WERI-Rb-1 (cell line): ENCODE data around the gene TERF2IP.

Source experiments
- DNase-seq: peaks from one replicate; pipeline ENCODE4 v3.0.0-alpha.2; 2020
- H3K27ac ChIP-seq: fragments of 250-450 bp; sonication (Bioruptor Pico); 2 replicates; pipeline ENCODE4 v1.5.1; 2020; ENCODE audit warnings: mild to moderate bottlenecking, moderate library complexity
- H3K27me3 ChIP-seq: fragments of 250-450 bp; sonication (Bioruptor Pico); 2 replicates; pipeline ENCODE4 v1.5.1; 2021; ENCODE audit warnings: mild to moderate bottlenecking, low read depth, moderate library complexity; ENCODE audit not compliant: insufficient read depth, severe bottlenecking
- H3K36me3 ChIP-seq: fragments of 250-450 bp; sonication (Bioruptor Pico); 2 replicates; pipeline ENCODE4 v1.5.1; 2020; ENCODE audit warnings: mild to moderate bottlenecking, moderate library complexity
- H3K4me3 ChIP-seq: 2 replicates; pipeline ENCODE4 v1.5.1; 2011; ENCODE audit warnings: low read depth, mild to moderate bottlenecking, control low read depth, low read length
- H3K9me3 ChIP-seq: fragments of 250-450 bp; sonication (Bioruptor Pico); 2 replicates; pipeline ENCODE4 v1.5.1; 2021; ENCODE audit warnings: mild to moderate bottlenecking, moderate library complexity; ENCODE audit not compliant: severe bottlenecking
- CTCF ChIP-seq: IDR thresholded peaks from 2 replicates; pipeline ENCODE4 v1.5.1; 2011; ENCODE audit warnings: low read depth, mild to moderate bottlenecking, control low read depth, inconsistent platforms, low read length

Gene TERF2IP

GRCh38 chr16:75647112-75647491 lies 471 bp upstream of the TERF2IP start:
- Histone ChIP-seq H3K27me3 (no peaks in the 10 kb centered on the region), H3K36me3 (peaks cover 38% of the 10 kb centered on the region), H3K27ac (peak overlapping the region; percentile 89), H3K9me3 (no peaks in the 10 kb centered on the region), H3K4me3 (peak overlapping the region; percentile 94)
- no peak for TF ChIP-seq CTCF
- DNase-seq, result no peak

GRCh38 chr16:75648265-75649076 lies 898 bp downstream of the TERF2IP start:
- H3K9me3 ChIP-seq, result no peaks in the 10 kb centered on the region
- peak overlapping the region; percentile 94 for H3K4me3 ChIP-seq
- TF ChIP-seq CTCF, result no peak
- DNase-seq, result peak; percentile 85
- peak overlapping the region; percentile 89 for H3K27ac ChIP-seq
- H3K27me3 ChIP-seq, result no peaks in the 10 kb centered on the region
- peaks cover 36% of the 10 kb centered on the region for H3K36me3 ChIP-seq

- H3K4me3 ChIP-seq, result no peak overlapping the region
- H3K36me3 ChIP-seq, result peaks cover 69% of the 10 kb centered on the region
- no peaks in the 10 kb centered on the region for H3K9me3 ChIP-seq
- TF ChIP-seq CTCF, result no peak
- no peaks in the 10 kb centered on the region for H3K27me3 ChIP-seq
- DNase-seq, result no peak
- no peak overlapping the region for H3K27ac ChIP-seq
These were observed 6.3 kb downstream of the TERF2IP start for GRCh38 chr16:75653922-75654321.

- Histone ChIP-seq H3K9me3 (no peaks in the 10 kb centered on the region), H3K36me3 (peaks cover 47% of the 10 kb centered on the region), H3K27me3 (no peaks in the 10 kb centered on the region), H3K27ac (no peak overlapping the region), H3K4me3 (no peak overlapping the region)
- no peak for TF ChIP-seq CTCF
- DNase-seq, result no peak
These were observed 10.6 kb downstream of the TERF2IP start for GRCh38 chr16:75658175-75658574.

- no peaks in the 10 kb centered on the region for H3K9me3 ChIP-seq
- H3K4me3 ChIP-seq, result no peak overlapping the region
- H3K36me3 ChIP-seq, result peaks cover 33% of the 10 kb centered on the region
- no peaks in the 10 kb centered on the region for H3K27me3 ChIP-seq
- no peak overlapping the region for H3K27ac ChIP-seq
- no peak for TF ChIP-seq CTCF
- DNase-seq, result no peak
These were observed 12.7 kb downstream of the TERF2IP start for GRCh38 chr16:75660321-75660720.

- H3K9me3 ChIP-seq, result no peaks in the 10 kb centered on the region
- peaks cover 28% of the 10 kb centered on the region for H3K36me3 ChIP-seq
- H3K27me3 ChIP-seq, result no peaks in the 10 kb centered on the region
- no peak overlapping the region for H3K4me3 ChIP-seq
- DNase-seq, result no peak
- H3K27ac ChIP-seq, result no peak overlapping the region
- no peak for TF ChIP-seq CTCF
These were observed 13.2 kb downstream of the TERF2IP start for GRCh38 chr16:75660726-75661302.
